ENCODE data around the gene CD8B2. TPM values are rescaled to one million over a fixed set of nuclear protein-coding genes. Genes with fewer than 3 reads are reported as not detected.

Gene CD8B2
- total and polyA plus RNA-seq, 9 of the 15 experiments (the other 6 are each of a cell fraction or from before 2014, with no cell fraction given) = 0.03 TPM; not detected in 8

- TF ChIP-seq E2F5 (CRISPR knock-in tag; IDR thresholded peaks at IDR 0.05) = no peak
These were observed 64.4 kb downstream of the CD8B2 start (continued) for GRCh38 chr2:106551417-106552130.

- Histone ChIP-seq H3K4me2 (ENCODE audit: insufficient read depth, low read length) (no peak overlapping the region), H3K27me3 (ENCODE audit: control insufficient read depth in 2 of 2, insufficient read depth in 2 of 2, low read length in 2 of 2) (peaks cover 0 to 6% of the 10 kb centered on the region in 2 experiments; a peak in 2 of 5 replicates), H3K79me2 (ENCODE audit: control insufficient read depth, insufficient read depth, low read length) (no peaks in the 10 kb centered on the region), H3K9me3 (replicated peaks; ENCODE audit: control insufficient read depth, insufficient read depth, low read depth, low read length) (no peaks in the 10 kb centered on the region), H3K4me1 (replicated peaks in 1 of 2; ENCODE audit: control insufficient read depth in 2 of 2, insufficient read depth in 2 of 2, low read length in 2 of 2) (no peaks in the 10 kb centered on the region), H3K9ac (ENCODE audit: insufficient read depth in 1 of 2, low read depth in 2 of 2, low read length in 2 of 2) (no peak overlapping the region), H4K20me1 (replicated peaks; ENCODE audit: control insufficient read depth, insufficient read depth, low read length) (no peaks in the 10 kb centered on the region), H3K36me3 (ENCODE audit: control insufficient read depth, insufficient read depth, low read length) (no peaks in the 10 kb centered on the region), H2AFZ (ENCODE audit: low read depth, low read length) (no peak overlapping the region), H3K9me1 (ENCODE audit: control insufficient read depth, insufficient read depth, low read length) (no peaks in the 10 kb centered on the region), H3K27ac (ENCODE audit: extremely low read depth, low read depth, low read length) (no peak overlapping the region), H3K4me3 (no peak overlapping the region)
- in situ Hi-C loops (cut with MboI) (no loop called here), intact Hi-C loops (cut with micrococcal nuclease) (no loop called here)
- BruUV-seq (replicated peaks) = no TSS peak
- DNase-seq (ENCODE audit: extremely low read depth in 1 of 4, low spot score in 3 of 4) (no peak), ATAC-seq (no peak), FAIRE-seq (no peak)
- POLR2A ChIA-PET = interaction anchor here (1.0 kb wide), 1 partner anchor 10 kb away, joined by 3 read pairs; no protein-coding TSS in a partner anchor
- under 1% methylated on average over 6 of the region's 6 CpGs for WGBS (ENCODE audit: insufficient coverage, low coverage, missing lambda C conversion rate)
- CTCF ChIA-PET (ENCODE audit: low intra/inter-chr PET ratio) = no interaction called here
- TF ChIP-seq BMI1 (IDR thresholded peaks at IDR 0.05; ENCODE audit: low read length) (no peak), DMBX1 (CRISPR knock-in tag; IDR thresholded peaks at IDR 0.05; ENCODE audit: borderline replicate concordance) (no peak), SAP30 (IDR thresholded peaks at IDR 0.05; ENCODE audit: borderline replicate concordance, insufficient read depth, low read depth, low read length, poor library complexity, severe bottlenecking) (no peak), RNF219 (CRISPR knock-in tag; IDR thresholded peaks at IDR 0.05) (no peak), ZNF263 (CRISPR knock-in tag; IDR thresholded peaks at IDR 0.05; ENCODE audit: borderline replicate concordance) (no peak), GABPB1 (CRISPR knock-in tag; IDR thresholded peaks at IDR 0.05) (no peak), NR4A1 (CRISPR knock-in tag; IDR thresholded peaks at IDR 0.05) (no peak), NR4A1 (tag; IDR thresholded peaks at IDR 0.05) (no peak), ZNF644 (tag; IDR thresholded peaks at IDR 0.05; ENCODE audit: low read depth) (no peak), E2F3 (CRISPR knock-in tag; IDR thresholded peaks at IDR 0.05) (no peak), ZNF431 (CRISPR knock-in tag; IDR thresholded peaks at IDR 0.05) (no peak), CREBBP (IDR thresholded peaks at IDR 0.05; ENCODE audit: low read depth, low read length) (no peak), ZNF280A (IDR thresholded peaks at IDR 0.05; ENCODE audit: low read depth, partially characterized antibody) (no peak), ATF2 (CRISPR knock-in tag; IDR thresholded peaks at IDR 0.05) (no peak)
These were observed 65.8 kb downstream of the CD8B2 start for GRCh38 chr2:106552921-106553320.

Data from K562 (cell line).